GM12878 (cell line): ENCODE measurements around the gene RAPSN. TPM values are rescaled to one million over a fixed set of nuclear protein-coding genes. Genes with fewer than 3 reads are reported as not detected.

ENCODE experiments used
- CREM ChIP-seq: IDR thresholded peaks from 2 replicates; pipeline ENCODE4 v1.6.1; 2014; ENCODE audit warnings: antibody characterized with exemption, low read depth
- E2F8 ChIP-seq: fragments of 450-650 bp; IDR thresholded peaks from 2 replicates; pipeline ENCODE4 v1.6.1; 2018; ENCODE audit warnings: mild to moderate bottlenecking, low read depth, moderate library complexity; ENCODE audit not compliant: partially characterized antibody
- EP300 ChIP-seq, 2 experiments: fragments of 150-350 bp in 1 of 2; IDR thresholded peaks; 2 replicates each; pipeline ENCODE4 v1.6.1; 2011 to 2012; ENCODE audit warnings: low read depth in 2 of 2, low read length in 2 of 2, borderline replicate concordance in 1 of 2, improper control_type of control experiment in 1 of 2, inconsistent platforms in 1 of 2; ENCODE audit not compliant: control insufficient read depth in 1 of 2
- HCFC1 ChIP-seq: fragments of 150-350 bp; IDR thresholded peaks from 2 replicates; pipeline ENCODE4 v1.6.1; 2014; ENCODE audit warnings: low read length
- MEF2B ChIP-seq: fragments of 450-650 bp; IDR thresholded peaks from 2 replicates; pipeline ENCODE4 v1.6.1; 2018; ENCODE audit warnings: mild to moderate bottlenecking, moderate library complexity; ENCODE audit not compliant: partially characterized antibody, poor library complexity, severe bottlenecking
- NBN ChIP-seq: fragments of 450-650 bp; IDR thresholded peaks from 2 replicates; pipeline ENCODE4 v1.6.1; 2016
- NR2C1 ChIP-seq: fragments of 450-650 bp; IDR thresholded peaks from 2 replicates; pipeline ENCODE4 v1.6.1; 2017; ENCODE audit warnings: antibody characterized with exemption, mild to moderate bottlenecking, moderate library complexity
- NR2C2 ChIP-seq: IDR thresholded peaks from 2 replicates; pipeline ENCODE4 v1.6.1; 2011; ENCODE audit warnings: borderline replicate concordance, low read depth; ENCODE audit not compliant: control insufficient read depth, insufficient read length
- RAD21 ChIP-seq: IDR thresholded peaks from 2 replicates; pipeline ENCODE4 v1.6.1; 2011; ENCODE audit warnings: mild to moderate bottlenecking, low read depth, low read length, moderate library complexity; ENCODE audit not compliant: insufficient read depth
- SMAD1 ChIP-seq: fragments of 450-650 bp; IDR thresholded peaks from 2 replicates; pipeline ENCODE4 v1.6.1; 2018; ENCODE audit warnings: mild to moderate bottlenecking, low read depth; ENCODE audit not compliant: partially characterized antibody
- SMARCA5 ChIP-seq: fragments of 450-650 bp; IDR thresholded peaks from 2 replicates; pipeline ENCODE4 v1.6.1; 2017; ENCODE audit warnings: mild to moderate bottlenecking
- SRF ChIP-seq, 2 experiments: IDR thresholded peaks; 2 replicates each; pipeline ENCODE4 v1.6.1; 2011; ENCODE audit warnings: low read depth in 2 of 2, low read length in 2 of 2, mild to moderate bottlenecking in 1 of 2, moderate library complexity in 1 of 2
- ZNF217 ChIP-seq: fragments of 450-650 bp; IDR thresholded peaks from 2 replicates; pipeline ENCODE4 v1.6.1; 2017; ENCODE audit warnings: antibody characterized with exemption, mild to moderate bottlenecking
- polyA plus RNA-seq, 11 experiments: library from polyadenylated mRNA; depleted of rRNA in 4 of 11; unstranded in 6 of 11; stranded (reverse) in 5 of 11; fragments of >200 nt; fragmentation: Nextera tagmentation in 4 of 11; fragmentation: Illumina TruSeq in 1 of 11; extraction: Ambion mirVana in 4 of 11; extraction: Trizol in 1 of 11; gene quantifications; 1 replicate in 1 of 11; 2 replicates in 10 of 11; pipeline versions ENCODE4 v1.2.1 to v1.2.3, GENCODE V29; 2011 to 2016; ENCODE audit warnings: inconsistent platforms in 2 of 11, missing spikeins in 2 of 11, low read depth in 1 of 11
- total RNA-seq, 4 experiments: library from RNA; depleted of rRNA in 3 of 4; stranded (reverse); fragments of >200 nt in 3 of 4; fragmentation: Illumina TruSeq in 1 of 4; extraction: Trizol in 1 of 4; gene quantifications; 2 replicates each; pipeline versions ENCODE4 v1.2.1 to v1.2.3, GENCODE V29; 2013 to 2021

The RAPSN gene
- total and polyA plus RNA-seq, 10 of the 15 experiments (the other 5 are each of a cell fraction or from before 2014, with no cell fraction given), result 0.08 to 0.23 (median 0.14) TPM; not detected in 6

GRCh38 chr11:47437746-47438418 is 11.1 kb downstream of the RAPSN start (continued):
- no peak for TF ChIP-seq E2F8
- no peak for TF ChIP-seq NR2C1
- no peak for TF ChIP-seq ZNF217
- TF ChIP-seq CREM, result no peak
- no peak for TF ChIP-seq SMARCA5
- TF ChIP-seq SMAD1, result no peak
- TF ChIP-seq NR2C2, result no peak
- TF ChIP-seq RAD21, result no peak
- no peak for TF ChIP-seq SRF (IDR thresholded peaks at IDR 0.05; ENCODE audit: low read depth in 2 of 2, low read length in 2 of 2)
- TF ChIP-seq NBN, result no peak
- TF ChIP-seq HCFC1, result no peak
- TF ChIP-seq EP300 (IDR thresholded peaks at IDR 0.05; ENCODE audit: borderline replicate concordance in 1 of 2, control insufficient read depth in 1 of 2, low read depth in 2 of 2, low read length in 2 of 2), result no peak
- no peak for TF ChIP-seq MEF2B
- TF ChIP-seq, all 136 proteins: peak for 0
